HepG2 (cell line): ENCODE results near the gene APLP1. TPM values are rescaled to one million over a fixed set of nuclear protein-coding genes. Genes with fewer than 3 reads are reported as not detected.
A peak's percentile ranks its signal among the peaks of the same experiment; 100 is the strongest.

Experiments used
- HDAC6 ChIP-seq: fragments of 200-600 bp; sonication (generic); IDR thresholded peaks from 2 replicates; pipeline ENCODE4 v1.7.0; 2017; ENCODE audit warnings: mild to moderate bottlenecking, antibody characterized with exemption, low read length, low read depth
- IRF1 ChIP-seq: sonication (generic); formaldehyde crosslinking; IDR thresholded peaks from 2 replicates; pipeline ENCODE4 v1.4.0; 2020; ENCODE audit warnings: low read depth, mild to moderate bottlenecking, missing genetic modification reagents
- ISL2 ChIP-seq: sonication (generic); formaldehyde crosslinking; IDR thresholded peaks from 2 replicates; pipeline ENCODE4 v1.5.0; 2020; ENCODE audit warnings: missing genetic modification reagents
- KLF15 ChIP-seq: sonication (generic); formaldehyde crosslinking; IDR thresholded peaks from 2 replicates; pipeline ENCODE4 v1.8.1; 2023; ENCODE audit warnings: borderline replicate concordance, mild to moderate bottlenecking, inconsistent platforms, missing genetic modification reagents, mixed read lengths
- LBX2 ChIP-seq: sonication (generic); formaldehyde crosslinking; IDR thresholded peaks from 2 replicates; pipeline ENCODE4 v1.5.0; 2020; ENCODE audit warnings: missing genetic modification reagents, mild to moderate bottlenecking, borderline replicate concordance
- PLSCR1 ChIP-seq: sonication (generic); formaldehyde crosslinking; IDR thresholded peaks from 2 replicates; pipeline ENCODE4 v1.5.0; 2020; ENCODE audit warnings: missing genetic modification reagents, mild to moderate bottlenecking, borderline replicate concordance
- RBM22 ChIP-seq: fragments of 200-400 bp; formaldehyde crosslinking; optimal IDR thresholded peaks from 2 replicates; pipeline ENCODE3; 2017; ENCODE audit warnings: mild to moderate bottlenecking, low read length, moderate library complexity
- TARDBP ChIP-seq: sonication (generic); formaldehyde crosslinking; IDR thresholded peaks from 2 replicates; pipeline ENCODE4 v1.8.0; 2022; ENCODE audit warnings: mild to moderate bottlenecking, missing genetic modification reagents
- THAP9 ChIP-seq: sonication (generic); formaldehyde crosslinking; IDR thresholded peaks from 2 replicates; pipeline ENCODE4; 2020; ENCODE audit warnings: missing genetic modification reagents, mild to moderate bottlenecking, borderline replicate concordance
- ZBTB34 ChIP-seq: sonication (generic); formaldehyde crosslinking; IDR thresholded peaks from 2 replicates; pipeline ENCODE4 v1.8.0; 2022; ENCODE audit warnings: mild to moderate bottlenecking, missing genetic modification reagents
- ZBTB49 ChIP-seq: sonication (generic); formaldehyde crosslinking; IDR thresholded peaks from 2 replicates; pipeline ENCODE4 v1.4.0; 2020; ENCODE audit warnings: missing genetic modification reagents, borderline replicate concordance
- ZNF224 ChIP-seq: sonication (generic); formaldehyde crosslinking; IDR thresholded peaks from 2 replicates; pipeline ENCODE4 v1.5.0; 2020; ENCODE audit warnings: mild to moderate bottlenecking, missing genetic modification reagents
- ZNF251 ChIP-seq: sonication (generic); formaldehyde crosslinking; IDR thresholded peaks from 2 replicates; pipeline ENCODE4 v1.9.0; 2021; ENCODE audit warnings: mild to moderate bottlenecking, missing genetic modification reagents
- ZNF460 ChIP-seq: sonication (generic); formaldehyde crosslinking; IDR thresholded peaks from 2 replicates; pipeline ENCODE4 v1.5.1; 2020; ENCODE audit warnings: missing genetic modification reagents, mild to moderate bottlenecking, borderline replicate concordance
- ZNF512 ChIP-seq: sonication (generic); formaldehyde crosslinking; IDR thresholded peaks from 2 replicates; pipeline ENCODE4 v1.4.0; 2020; ENCODE audit warnings: mild to moderate bottlenecking, missing genetic modification reagents
- ZNF530 ChIP-seq: sonication (generic); formaldehyde crosslinking; IDR thresholded peaks from 2 replicates; pipeline ENCODE4 v1.5.0; 2020; ENCODE audit warnings: low read depth, mild to moderate bottlenecking, missing genetic modification reagents
- ZNF768 ChIP-seq: sonication (generic); formaldehyde crosslinking; IDR thresholded peaks from 2 replicates; pipeline ENCODE4 v1.4.0; 2020; ENCODE audit warnings: missing genetic modification reagents
- polyA plus RNA-seq, 8 experiments: library from polyadenylated mRNA; depleted of rRNA in 3 of 8; stranded (reverse) in 7 of 8; unstranded in 1 of 8; fragments of >200 nt; fragmentation: Illumina TruSeq in 4 of 8; extraction: Trizol in 4 of 8; gene quantifications; 2 replicates each; pipeline versions ENCODE4 v1.2.1 to v1.2.3, GENCODE V29; 2011 to 2016; ENCODE audit warnings: low read depth in 4 of 8, missing spikeins in 1 of 8, mixed read lengths in 1 of 8; ENCODE audit not compliant: insufficient read depth in 1 of 8
- total RNA-seq, 5 experiments: library from RNA; depleted of rRNA; stranded (reverse); fragments of >200 nt; fragmentation: Illumina TruSeq; extraction: Trizol; gene quantifications; 2 replicates each; pipeline ENCODE4 v1.2.3, GENCODE V29; 2016; ENCODE audit warnings: low read depth in 1 of 5

APLP1 gene
- total and polyA plus RNA-seq, 2 of the 13 experiments (the other 11 are each of a cell fraction or from before 2014, with no cell fraction given), result 2.0 to 2.9 TPM

- TF ChIP-seq PLSCR1 (0 out of 2 replicates have a peak, but pooled peaks have one; percentile 48), THAP9 (CRISPR knock-in tag) (no peak), IRF1 (CRISPR knock-in tag) (0 out of 2 replicates have a peak, but pooled peaks have one; percentile 46), ZNF512 (no peak), LBX2 (0 out of 2 replicates have a peak, but pooled peaks have one; percentile 67), RBM22 (no peak), TARDBP (0 out of 2 replicates have a peak, but pooled peaks have one; percentile 32), KLF15 (CRISPR knock-in tag) (no peak), ZNF460 (CRISPR knock-in tag) (no peak), ISL2 (CRISPR knock-in tag) (peak; percentile 63; the same call in 1 of the 2 replicates), ZNF768 (CRISPR knock-in tag) (no peak), ZNF530 (CRISPR knock-in tag) (no peak; the same call in 1 of the 2 replicates), ZNF251 (CRISPR knock-in tag) (peak; percentile 92; the same call in 1 of the 2 replicates), HDAC6 (no peak), ZBTB34 (CRISPR knock-in tag) (no peak), ZBTB49 (CRISPR knock-in tag) (peak; percentile 98; the same call in 1 of the 2 replicates), ZNF224 (CRISPR knock-in tag) (peak; percentile 77; the same call in 1 of the 2 replicates)
Observed at GRCh38 chr19:35828692-35829301, 39.6 kb upstream of the APLP1 start (continued).
